ENCODE data around the gene KIF21B.
"Not testable (repeated sequence)": the region's sequence is repeated elsewhere in the genome, so short reads cannot be mapped to it uniquely, and the experiment has no call there.

Gene KIF21B

GRCh38 chr1:200963076-200963475, 60.4 kb downstream of the KIF21B start:
- Histone ChIP-seq H3K4me3 (ENCODE audit: low read depth in 1 of 2, low read length in 1 of 2) (no peak overlapping the region), H3K4me1 (ENCODE audit: control insufficient read depth in 1 of 2, insufficient read depth in 1 of 2, low read depth in 1 of 2, low read length in 1 of 2) (no peaks in the 10 kb centered on the region), H3K27ac (no peak overlapping the region), H3K27me3 (no peaks in the 10 kb centered on the region), H3K9me3 (no peaks in the 10 kb centered on the region), H3K36me3 (peaks cover 34% of the 10 kb centered on the region)
- no peak for TF ChIP-seq CTCF (IDR thresholded peaks at IDR 0.05)

GRCh38 chr1:200962631-200963030, 60.9 kb downstream of the KIF21B start:
- Histone ChIP-seq H3K4me1 (ENCODE audit: control insufficient read depth in 1 of 2, insufficient read depth in 1 of 2, low read depth in 1 of 2, low read length in 1 of 2) (no peaks in the 10 kb centered on the region), H3K27me3 (no peaks in the 10 kb centered on the region), H3K4me3 (ENCODE audit: low read depth in 1 of 2, low read length in 1 of 2) (no peak overlapping the region), H3K36me3 (peaks cover 29% of the 10 kb centered on the region), H3K9me3 (no peaks in the 10 kb centered on the region), H3K27ac (no peak overlapping the region)
- no peak for TF ChIP-seq CTCF (IDR thresholded peaks at IDR 0.05)

GRCh38 chr1:200962151-200962550, 61.4 kb downstream of the KIF21B start:
- not testable (repeated sequence) for H3K4me1 ChIP-seq (ENCODE audit: control insufficient read depth in 1 of 2, insufficient read depth in 1 of 2, low read depth in 1 of 2, low read length in 1 of 2); H3K9me3 ChIP-seq; H3K4me3 ChIP-seq (ENCODE audit: low read depth in 1 of 2, low read length in 1 of 2); H3K27ac ChIP-seq; H3K27me3 ChIP-seq
- peaks cover 25% of the 10 kb centered on the region for H3K36me3 ChIP-seq

GRCh38 chr1:200960948-200961340, 62.6 kb downstream of the KIF21B start:
- Histone ChIP-seq H3K27ac (no peak overlapping the region), H3K27me3 (no peaks in the 10 kb centered on the region), H3K4me3 (ENCODE audit: low read depth in 1 of 2, low read length in 1 of 2) (no peak overlapping the region), H3K36me3 (peaks cover 13% of the 10 kb centered on the region), H3K4me1 (ENCODE audit: control insufficient read depth in 1 of 2, insufficient read depth in 1 of 2, low read depth in 1 of 2, low read length in 1 of 2) (no peaks in the 10 kb centered on the region), H3K9me3 (no peaks in the 10 kb centered on the region)
- no peak for TF ChIP-seq CTCF (IDR thresholded peaks at IDR 0.05)

- Histone ChIP-seq H3K9me3 (no peaks in the 10 kb centered on the region), H3K27ac (no peak overlapping the region), H3K27me3 (no peaks in the 10 kb centered on the region), H3K4me3 (ENCODE audit: low read depth in 1 of 2, low read length in 1 of 2) (no peak overlapping the region), H3K36me3 (peaks cover 7% of the 10 kb centered on the region), H3K4me1 (ENCODE audit: control insufficient read depth in 1 of 2, insufficient read depth in 1 of 2, low read depth in 1 of 2, low read length in 1 of 2) (no peaks in the 10 kb centered on the region)
- no peak for TF ChIP-seq CTCF (IDR thresholded peaks at IDR 0.05)
These were observed 63.1 kb downstream of the KIF21B start for GRCh38 chr1:200960236-200960947.

GRCh38 chr1:200959411-200959921, 64.0 kb downstream of the KIF21B start:
- H3K4me1 ChIP-seq (ENCODE audit: control insufficient read depth in 1 of 2, insufficient read depth in 1 of 2, low read depth in 1 of 2, low read length in 1 of 2), result no peaks in the 10 kb centered on the region
- H3K27me3 ChIP-seq, result no peaks in the 10 kb centered on the region
- TF ChIP-seq CTCF (IDR thresholded peaks at IDR 0.05), result no peak
- no peaks in the 10 kb centered on the region for H3K9me3 ChIP-seq
- no peak overlapping the region for H3K4me3 ChIP-seq (ENCODE audit: low read depth in 1 of 2, low read length in 1 of 2)
- no peak overlapping the region for H3K27ac ChIP-seq
- H3K36me3 ChIP-seq, result no peaks in the 10 kb centered on the region
